ENCODE measurements around the gene RFC4.

The RFC4 gene

DNA sequence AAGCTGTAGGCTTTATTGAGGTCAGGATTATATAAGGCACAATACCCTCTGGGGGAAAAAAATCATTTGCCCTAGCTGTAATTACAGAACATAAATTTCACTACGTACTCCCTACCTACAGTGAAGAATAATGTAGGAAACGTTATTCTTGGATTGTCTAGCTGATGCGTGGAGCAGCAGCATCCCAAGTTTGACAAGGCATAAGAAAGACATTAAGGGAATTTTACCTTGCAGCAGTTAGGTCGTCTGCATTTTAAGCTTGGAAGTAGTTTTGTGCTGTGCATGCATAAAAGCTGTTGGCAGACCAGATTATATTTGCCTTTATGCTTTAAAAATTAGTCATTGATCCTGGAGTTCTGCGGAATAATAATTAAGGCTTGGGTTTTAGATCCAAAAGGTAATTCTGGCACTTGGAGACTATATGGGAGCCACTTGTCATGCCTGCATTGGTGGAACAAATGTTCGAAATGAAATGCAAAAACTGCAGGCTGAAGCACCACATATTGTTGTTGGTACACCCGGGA lies 20.7 kb downstream of the RFC4 start:
- no peak for DNase-seq

DNA sequence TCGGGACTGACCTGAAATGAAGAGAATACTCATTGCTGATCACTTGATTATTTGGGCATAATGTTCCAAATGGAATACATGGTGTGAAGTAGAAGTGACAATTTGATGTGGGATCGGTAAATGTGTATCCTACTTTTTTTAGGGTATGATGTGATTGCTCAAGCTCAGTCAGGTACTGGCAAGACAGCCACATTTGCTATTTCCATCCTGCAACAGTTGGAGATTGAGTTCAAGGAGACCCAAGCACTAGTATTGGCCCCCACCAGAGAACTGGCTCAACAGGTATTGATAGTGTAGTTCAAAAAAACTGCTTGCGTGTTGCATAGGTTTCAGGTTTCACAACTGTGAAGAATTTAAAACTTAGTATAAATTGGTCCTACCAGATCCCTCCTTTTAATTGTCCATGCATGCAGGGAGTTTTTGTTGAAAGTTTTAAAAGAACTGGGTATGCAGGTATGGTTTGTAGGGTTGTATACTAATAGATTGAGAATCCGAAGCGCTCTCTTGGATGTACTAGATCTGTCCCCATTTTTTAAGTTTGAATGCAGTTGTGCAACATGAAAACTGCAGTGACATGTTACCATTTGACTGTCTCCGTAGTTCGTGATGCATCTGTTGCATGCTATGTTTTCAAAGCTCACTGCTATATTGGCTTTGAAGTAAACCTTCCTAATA lies 21.3 kb downstream of the RFC4 start:
- DNase-seq, result no peak

DNA sequence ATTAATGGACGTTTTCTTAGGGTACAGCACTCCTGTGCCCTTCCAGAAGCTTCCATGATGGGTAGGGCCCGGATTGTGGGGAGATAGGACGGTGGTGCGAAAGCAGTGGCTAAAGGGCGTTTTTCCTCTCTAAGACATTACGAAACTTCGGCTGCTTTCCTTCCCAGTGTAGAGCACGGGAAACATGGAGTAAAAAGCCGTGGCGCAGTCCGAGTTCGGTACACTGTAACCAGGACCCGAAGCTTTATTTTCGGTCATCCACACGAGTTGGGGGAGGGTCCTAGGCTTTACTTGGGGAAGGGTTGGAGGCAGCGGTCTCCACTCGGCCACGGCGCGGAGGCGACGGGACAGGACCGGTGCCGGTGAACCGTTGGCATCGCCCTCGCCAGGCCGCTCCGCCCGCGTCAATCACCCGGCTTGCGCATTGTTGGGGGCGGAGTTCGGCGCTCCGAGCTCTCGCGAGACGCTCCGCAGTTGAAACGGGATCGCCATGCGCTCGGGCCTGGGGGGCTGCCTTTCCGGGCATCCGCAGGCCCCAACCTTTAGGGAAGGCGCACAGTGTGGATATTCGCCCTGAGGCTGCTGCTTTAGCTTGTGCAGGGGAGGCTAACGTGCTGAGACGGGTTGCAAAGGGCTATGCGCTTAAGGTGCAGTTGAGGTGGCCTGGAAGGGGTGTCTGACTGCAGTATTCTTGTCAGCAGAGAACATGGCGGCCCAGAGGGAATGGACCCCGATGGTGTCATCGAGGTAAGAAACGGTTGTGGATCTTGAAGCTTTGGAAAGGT lies 22.4 kb downstream of the RFC4 start:
- DNase-seq, result no peak

DNA sequence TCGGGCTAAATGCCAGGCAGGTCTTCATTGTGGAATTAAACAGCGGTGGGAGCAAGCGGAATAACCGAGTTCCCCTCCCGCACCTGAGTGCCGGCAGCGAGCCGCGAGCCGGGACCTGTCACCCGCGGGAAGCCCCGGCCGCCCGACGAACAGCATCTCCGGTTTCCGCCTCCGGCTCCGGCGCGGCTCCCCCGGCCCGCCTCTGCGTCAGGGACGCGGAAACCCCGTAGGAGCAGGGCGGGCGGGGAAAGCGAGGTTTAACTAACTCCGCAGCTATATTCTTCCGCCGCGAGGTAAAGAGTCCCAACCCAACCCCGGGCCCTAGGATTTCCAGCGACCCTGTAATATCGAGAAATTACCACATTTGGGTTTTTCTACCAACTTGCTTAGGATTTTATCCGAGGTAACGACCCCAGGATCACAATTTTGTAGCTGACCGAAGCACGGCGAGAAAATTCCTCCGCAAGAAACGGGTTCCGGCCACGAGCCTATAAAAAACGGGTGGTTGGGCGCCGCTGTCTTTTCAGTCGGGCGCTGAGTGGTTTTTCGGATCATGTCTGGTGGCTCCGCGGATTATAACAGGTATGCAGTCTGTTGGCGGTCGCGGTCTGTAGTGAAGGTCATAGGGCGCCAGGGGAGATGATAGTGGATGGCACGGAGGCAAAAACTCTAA lies 23.1 kb downstream of the RFC4 start, which contains the start of gene EIF4A2:
Gene EIF4A2 (plus strand): TSS at position 520 of the 673 bp plus-strand sequence. CDS start 34 bp downstream, at position 554.
- peak; percentile 95 for DNase-seq

DNA sequence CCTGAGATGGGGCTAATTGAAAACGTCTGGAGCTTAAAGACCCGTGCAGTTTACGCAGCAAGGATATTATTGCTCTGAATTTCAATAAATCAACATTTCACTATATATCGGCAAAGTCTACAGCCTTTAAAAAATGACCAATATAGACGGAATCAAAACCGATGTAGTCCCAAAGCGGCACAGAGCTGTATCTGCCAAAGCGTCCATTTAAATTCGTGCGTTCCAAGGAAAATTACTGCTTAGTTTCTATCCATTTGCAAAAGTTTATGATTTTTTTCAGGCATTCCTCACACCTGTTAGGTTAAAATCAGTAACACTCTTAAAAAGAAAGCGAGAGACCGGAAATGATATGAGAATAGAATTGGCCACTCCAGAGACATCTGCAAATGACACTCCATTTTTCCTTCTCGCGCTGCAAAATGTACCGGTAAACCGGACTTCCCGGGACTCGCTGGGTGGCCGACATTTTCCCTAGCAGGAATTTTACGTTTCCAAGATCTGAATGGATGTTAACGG lies 23.7 kb downstream of the RFC4 start:
- DNase-seq, result no peak

DNA sequence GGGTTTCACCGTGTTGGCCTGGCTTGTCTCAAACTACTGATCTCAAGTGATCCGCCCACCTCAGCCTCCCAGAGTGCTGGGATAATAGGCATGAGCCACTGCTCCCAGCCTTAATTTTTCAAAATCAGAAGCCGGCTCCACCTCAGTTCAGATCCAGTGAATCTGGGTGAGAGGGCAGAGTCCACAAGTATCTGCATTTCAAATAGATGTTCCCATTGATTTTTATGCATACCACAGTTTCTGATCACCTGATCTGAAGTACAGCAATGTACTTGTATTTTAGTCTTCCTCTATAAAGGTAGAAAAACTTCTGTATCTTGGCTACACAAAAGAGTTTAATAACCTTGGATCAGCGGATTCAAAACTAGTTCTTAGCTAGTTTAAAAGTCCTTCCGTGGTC lies 27.1 kb downstream of the RFC4 start:
- no peak for DNase-seq

DNA sequence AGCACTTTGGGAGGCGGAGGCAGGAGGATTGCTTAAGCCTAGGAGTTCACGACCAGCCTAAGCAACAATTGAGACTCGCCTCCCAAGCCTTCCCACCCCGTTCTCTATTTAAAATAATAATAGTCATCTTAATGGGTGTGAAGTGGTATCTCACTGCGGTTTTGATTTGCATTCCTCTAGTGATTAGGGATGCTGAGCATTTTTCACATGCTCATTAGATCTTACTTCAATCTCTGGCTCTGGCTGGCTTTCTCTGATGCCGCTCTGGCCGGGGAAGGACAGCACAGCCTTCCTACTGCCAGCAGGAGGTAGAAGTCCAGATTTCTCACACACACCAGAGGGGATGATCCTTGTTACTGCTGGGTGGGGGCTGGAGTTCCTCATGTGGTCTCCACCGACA lies 30.3 kb downstream of the RFC4 start:
- DNase-seq, result no peak

DNA sequence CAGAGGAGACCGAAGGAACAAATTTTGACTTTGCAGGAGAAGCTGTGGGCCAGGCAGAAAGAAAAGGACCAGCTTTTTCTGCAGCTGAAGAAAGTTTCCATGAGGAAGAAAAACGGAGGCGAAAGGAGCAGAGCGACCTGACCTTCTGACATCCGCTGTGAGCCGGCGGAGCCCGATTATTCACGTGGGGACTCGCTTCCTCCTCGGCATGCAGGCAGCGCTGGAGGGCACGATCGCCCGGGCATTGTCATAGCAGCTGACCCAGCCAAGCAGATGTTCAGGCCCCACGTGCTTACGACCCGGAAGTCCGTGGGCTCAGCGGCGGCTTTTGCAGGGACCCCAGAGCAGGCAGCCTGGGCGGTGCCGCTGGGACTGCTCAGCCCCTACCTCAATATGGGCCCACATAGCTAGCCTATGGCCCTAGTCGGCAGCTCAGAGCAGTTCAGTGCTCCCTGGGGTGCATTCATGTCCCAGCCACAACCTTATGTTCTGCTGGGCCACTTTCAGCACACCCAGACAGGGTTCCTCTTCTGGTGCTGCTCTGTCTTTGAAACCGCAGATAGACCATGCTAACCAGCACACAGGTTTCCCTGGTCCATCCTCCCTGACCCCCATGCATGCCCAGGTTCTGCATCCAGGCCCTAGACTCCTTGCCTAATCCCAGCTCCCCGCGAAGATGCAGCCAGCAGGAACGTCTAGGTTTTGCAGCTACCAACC lies 33.4 kb downstream of the RFC4 start:
- peak; percentile 21 for DNase-seq

DNA sequence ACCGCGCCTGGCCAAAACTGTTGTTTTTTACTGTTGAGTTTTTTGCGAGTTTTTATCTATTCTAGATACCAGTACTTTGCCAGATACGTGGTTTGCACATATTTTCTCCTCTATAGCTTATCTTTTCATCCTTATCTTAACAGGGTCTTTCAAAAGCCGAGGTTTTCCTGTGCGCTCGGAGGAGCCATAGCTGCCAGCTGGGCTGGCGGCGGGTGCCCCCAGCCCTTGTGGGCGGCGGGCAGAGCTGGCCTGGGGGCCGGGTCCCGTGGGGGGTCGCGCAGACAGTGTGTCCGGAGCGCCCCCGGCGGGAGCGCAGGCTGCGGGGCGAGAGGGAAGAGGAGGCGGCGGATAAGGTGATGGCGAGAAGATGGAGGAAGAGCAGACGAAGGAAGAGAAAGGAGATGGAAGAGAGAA lies 34.0 kb downstream of the RFC4 start:
- DNase-seq, result no peak

DNA sequence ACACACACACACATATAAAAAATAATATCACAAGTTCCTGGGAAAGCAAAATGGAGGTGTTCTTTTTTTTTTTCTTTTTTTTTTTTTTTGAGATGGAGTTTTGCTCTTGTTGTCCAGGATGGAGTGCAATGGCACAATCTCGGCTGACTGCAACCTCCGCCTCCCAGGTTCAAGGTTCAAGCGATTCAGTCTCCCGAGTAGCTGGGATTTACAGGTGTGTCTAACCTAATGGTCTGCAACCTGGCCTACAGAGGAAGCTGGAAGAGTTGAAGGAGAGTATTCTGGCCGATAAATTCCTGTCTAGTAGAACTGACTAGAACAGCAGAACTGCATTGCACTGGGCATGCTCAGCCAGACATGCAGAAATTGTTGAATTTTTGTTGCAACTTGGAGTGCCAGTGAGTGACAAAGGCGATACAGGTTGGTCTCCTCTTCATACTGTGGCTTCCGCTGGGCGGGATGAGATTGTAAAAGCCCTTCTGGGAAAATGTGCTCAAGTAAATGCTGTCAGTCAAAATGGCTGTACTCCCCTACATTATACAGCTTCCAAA lies 45.3 kb downstream of the RFC4 start:
- DNase-seq, result no peak

DNA sequence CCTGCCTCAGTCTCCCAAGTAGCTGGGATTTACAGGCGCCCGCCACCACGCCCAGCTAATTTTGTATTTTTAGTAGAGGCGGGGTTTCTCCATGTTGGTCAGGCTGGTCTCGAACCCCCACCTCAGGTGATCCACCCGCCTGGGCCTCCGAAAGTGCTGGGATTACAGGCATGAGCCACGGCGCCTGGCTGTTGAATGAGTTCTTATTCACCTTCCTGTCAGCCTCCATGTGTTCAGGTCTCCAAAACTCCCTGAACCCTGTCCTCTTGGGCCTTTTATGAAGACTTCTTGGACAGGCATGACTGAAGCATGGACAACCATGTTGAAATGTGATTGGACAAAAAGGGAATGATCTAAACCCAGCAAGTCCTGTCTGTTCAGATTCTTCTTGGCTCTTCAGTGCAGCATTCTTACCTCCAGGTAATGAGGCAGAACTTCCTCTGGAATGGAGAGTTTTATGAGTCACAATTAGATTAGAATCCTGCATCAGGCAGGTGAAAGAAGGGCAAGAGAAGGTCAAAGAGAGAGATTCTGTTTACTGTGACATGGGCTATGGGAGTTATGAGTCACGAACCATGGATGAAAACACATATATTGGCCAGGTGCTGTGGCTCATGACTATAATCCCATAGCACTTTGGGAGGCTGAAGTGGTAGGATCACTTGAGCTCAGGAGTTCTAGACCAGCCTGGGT lies 46.0 kb downstream of the RFC4 start:
- no peak for DNase-seq

DNA sequence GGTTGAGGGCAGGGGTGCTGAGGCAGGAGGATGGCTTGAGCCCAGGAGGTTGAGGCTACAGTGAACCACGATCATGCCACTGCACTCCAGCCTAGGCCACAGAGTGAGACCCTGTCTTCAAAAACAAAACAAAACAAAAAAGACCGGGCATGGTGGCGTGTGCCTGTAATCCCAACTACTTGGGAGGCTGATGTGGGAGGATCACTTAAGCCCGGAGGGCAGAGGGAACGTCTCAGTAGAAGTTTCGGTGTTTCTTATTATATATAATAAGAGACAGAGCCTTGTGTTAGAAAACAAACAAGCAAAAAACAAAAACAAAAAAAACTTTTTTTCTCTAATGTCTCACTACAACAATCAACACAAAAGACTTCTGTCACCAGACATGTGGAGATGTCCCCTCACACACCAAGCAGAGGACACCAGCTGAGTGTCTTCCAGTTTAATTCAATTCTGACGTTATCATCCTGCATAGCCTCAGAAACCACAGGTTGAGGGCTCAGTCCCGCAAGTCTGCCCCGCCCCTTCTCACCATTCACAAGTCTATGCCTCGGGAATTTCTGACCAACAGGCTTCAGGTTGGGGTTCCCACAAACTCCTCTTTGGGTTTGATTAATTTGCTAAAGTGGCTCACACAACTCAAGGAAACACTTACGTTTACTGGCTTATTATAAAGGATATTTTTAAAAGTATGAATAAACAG lies 46.9 kb downstream of the RFC4 start:
- no peak for DNase-seq

DNA sequence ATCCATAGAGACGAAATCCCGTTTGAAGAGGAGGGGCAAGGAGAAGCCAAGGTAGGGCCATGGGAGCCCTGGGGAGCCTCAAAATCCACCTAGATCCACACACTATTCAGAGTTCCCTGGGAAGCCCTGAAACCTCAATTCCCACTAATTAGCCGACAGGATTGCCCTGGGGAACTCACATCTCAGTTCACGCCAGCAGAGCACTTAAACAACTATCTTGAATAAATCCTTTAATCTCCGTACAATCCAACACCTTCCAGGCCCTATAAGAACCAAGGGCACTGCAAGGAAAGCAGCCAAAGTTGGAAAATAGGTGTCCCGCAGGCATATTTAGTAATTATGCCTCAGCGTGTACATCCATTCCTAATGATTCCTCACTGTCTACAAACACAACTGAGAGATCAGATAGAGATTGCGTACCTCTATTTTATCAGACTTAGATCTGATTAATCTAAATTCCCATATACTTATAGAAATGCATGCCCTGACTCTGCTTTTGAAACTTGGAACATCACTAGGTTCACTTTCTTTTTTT lies 48.5 kb downstream of the RFC4 start:
- no peak for DNase-seq

DNA sequence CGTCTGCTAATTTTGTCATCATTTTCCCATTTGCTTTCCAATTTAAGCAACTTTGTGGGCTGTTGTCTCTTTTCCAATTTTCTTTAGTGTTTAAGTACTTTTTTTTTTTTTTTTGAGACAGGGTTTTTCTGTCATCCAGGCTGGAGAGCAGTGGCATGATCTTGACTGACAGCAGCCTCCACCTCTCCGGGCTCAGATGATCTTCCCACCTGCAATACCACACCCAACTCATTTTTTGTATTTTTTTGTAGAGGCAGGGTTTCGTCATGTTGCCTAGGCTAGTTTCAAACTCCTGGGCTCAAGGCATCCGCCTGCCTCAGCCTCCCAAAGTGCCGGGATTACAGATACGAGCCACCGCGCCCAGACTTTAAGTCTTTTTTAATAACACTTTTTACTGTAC lies 49.1 kb downstream of the RFC4 start:
- DNase-seq, result no peak

DNA sequence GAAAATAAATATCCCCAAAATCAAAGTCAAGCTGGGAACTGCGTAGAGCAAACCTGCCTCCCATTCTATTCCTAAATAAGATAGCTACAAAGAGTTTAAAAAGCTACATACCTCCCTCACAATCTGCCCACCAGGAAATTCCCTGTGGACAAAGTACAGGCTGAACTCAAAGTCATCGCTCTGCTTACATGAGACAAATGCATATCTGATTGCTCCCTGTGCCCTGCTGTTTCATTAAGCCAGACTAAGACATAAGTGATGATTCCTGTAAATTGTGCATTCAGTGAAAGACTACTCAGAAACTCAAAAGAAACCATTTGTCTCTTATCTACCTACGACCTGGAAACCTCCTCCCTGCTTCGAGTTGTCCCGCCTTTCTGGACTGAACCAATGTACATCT lies 51.4 kb downstream of the RFC4 start:
- DNase-seq, result no peak

DNA sequence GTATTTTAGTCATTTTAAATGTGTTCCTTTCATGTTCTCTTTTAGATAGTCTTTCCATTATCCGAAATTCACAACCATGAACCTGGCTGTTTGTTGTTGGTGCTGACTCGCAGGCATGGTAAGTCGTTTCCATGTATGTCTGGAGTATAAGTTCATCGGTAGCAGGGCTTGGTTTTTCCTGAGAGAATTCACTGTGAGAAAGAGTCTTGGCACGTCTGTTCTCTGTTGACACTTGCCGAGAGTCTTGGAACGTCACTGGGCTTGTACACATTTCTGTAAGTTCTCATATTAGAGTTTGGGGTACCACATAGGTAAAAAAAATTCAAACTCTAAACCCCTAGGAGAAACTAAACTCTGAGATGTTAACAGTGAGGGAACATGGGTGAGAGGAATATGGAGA lies 52.3 kb downstream of the RFC4 start:
- DNase-seq, result no peak

DNA sequence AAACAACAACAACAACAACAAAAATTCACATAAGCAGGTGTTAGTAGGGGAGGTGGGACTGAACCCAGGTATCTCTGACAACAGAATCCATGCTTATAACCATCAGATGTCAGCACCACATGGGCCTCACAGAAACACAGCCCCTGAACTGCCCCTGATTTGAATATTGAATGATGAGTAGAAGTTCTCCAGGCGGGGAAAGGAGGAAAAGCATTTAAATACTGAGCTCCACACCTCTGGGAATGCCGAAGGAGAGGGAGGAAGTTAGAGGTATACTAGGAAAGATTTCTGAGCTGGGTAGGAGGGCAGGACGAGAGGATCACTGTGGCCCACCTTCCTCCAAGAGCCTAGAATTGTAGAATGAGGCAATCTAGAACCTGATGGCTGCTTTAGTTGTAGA lies 54.8 kb downstream of the RFC4 start:
- DNase-seq, result no peak

DNA sequence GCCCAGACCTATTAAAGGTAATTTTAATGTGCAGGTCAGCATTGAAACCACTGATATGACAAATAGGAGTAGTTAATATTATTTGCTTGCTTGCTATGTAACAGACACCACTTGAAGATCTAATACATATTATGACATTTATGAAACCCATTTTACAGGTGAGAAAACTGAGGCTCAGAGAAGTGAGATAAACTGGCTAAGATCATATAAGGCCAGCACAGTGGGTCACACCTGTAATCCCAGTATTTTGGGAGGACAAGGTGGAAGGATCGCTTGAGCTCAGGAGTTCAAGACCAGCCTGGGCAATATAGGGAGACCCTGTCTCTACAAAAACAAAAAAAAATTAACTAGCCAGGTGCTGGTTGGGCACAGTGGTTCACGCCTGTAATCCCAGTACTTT lies 56.0 kb downstream of the RFC4 start:
- DNase-seq, result no peak

DNA sequence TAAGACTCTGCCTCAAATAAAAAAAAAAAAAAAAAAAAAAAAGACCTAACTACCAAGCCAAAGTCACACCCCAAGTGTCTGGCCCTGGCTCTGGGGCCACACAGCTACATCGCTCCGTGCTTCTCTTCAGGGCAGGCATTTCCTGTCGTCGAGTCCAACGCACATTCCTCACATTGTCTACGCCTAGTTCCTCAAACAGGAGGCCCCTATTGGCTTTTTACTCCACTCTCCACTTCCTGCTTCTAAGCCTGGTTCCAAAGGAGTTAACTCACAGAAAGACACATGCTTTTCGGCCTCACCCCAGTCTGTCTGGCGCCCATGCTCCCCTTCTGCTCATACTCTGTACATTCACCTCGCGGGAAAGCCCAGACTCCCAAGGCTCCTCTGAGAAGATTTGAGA lies 60.3 kb downstream of the RFC4 start:
- DNase-seq, result peak; percentile 32

DNA sequence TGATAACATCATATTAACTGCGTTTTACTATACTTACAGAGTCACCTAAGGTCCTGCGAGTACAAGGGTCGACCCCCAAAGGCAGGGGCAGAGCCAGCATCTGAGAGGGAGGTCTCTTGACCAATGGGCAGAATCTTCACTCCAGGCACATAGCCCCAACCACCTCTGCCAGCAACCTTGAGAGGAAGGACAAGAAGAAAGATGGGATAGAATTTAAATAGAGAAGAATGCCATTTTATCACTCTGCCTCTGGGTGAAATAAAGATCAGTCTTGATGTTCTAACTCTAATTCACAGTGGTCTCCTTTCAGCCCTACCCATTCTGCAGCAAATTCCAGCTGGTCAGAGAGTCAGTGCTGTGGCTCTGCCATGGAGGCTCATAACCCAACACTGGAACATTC lies 62.6 kb downstream of the RFC4 start:
- no peak for DNase-seq

Measured in KG1 (cell line).